Parathyroid adenoma (tissue), 2 donors: ENCODE results near the gene MYADML2.

Source experiments
- H2AFZ ChIP-seq: fragments of 300-600 bp; sonication (generic); one replicate; pipeline ENCODE4 v1.7.0; 2017; ENCODE audit warnings: antibody characterized with exemption, mild to moderate bottlenecking
- H3K27ac ChIP-seq: fragments of 300-600 bp; sonication (generic); one replicate; pipeline ENCODE4 v1.7.0; 2017
- H3K27me3 ChIP-seq: fragments of 300-600 bp; sonication (generic); one replicate; pipeline ENCODE4 v1.7.0; 2017; ENCODE audit warnings: low read length; ENCODE audit not compliant: control insufficient read depth, insufficient read depth
- H3K36me3 ChIP-seq: fragments of 300-600 bp; sonication (generic); one replicate; pipeline ENCODE4 v1.7.0; 2017; ENCODE audit warnings: low read length; ENCODE audit not compliant: control insufficient read depth, insufficient read depth
- H3K4me1 ChIP-seq: fragments of 300-600 bp; sonication (generic); one replicate; pipeline ENCODE4 v1.7.0; 2017; ENCODE audit warnings: control low read depth
- H3K4me2 ChIP-seq: fragments of 300-600 bp; sonication (generic); one replicate; pipeline ENCODE4 v1.7.0; 2017; ENCODE audit warnings: low read length
- H3K4me3 ChIP-seq: fragments of 300-600 bp; sonication (generic); one replicate; pipeline ENCODE4 v1.7.0; 2017; ENCODE audit warnings: low read depth, low read length
- H3K79me2 ChIP-seq: fragments of 300-600 bp; sonication (generic); one replicate; pipeline ENCODE4 v1.7.0; 2017; ENCODE audit warnings: control low read depth
- H3K9ac ChIP-seq: fragments of 300-600 bp; sonication (generic); one replicate; pipeline ENCODE4 v1.7.0; 2017; ENCODE audit warnings: mild to moderate bottlenecking
- H3K9me3 ChIP-seq: fragments of 300-600 bp; sonication (generic); one replicate; pipeline ENCODE4 v1.7.0; 2017; ENCODE audit warnings: low read length; ENCODE audit not compliant: control insufficient read depth
- TF ChIP-seq, protein P1 (sequence below): fragments of 300-600 bp; sonication (generic); IDR thresholded peaks from one replicate; pipeline ENCODE4 v1.7.0; 2017; ENCODE audit warnings: antibody characterized with exemption, mild to moderate bottlenecking
- donor health status: primary hyperparathyroidism.

The MYADML2 gene

DNA sequence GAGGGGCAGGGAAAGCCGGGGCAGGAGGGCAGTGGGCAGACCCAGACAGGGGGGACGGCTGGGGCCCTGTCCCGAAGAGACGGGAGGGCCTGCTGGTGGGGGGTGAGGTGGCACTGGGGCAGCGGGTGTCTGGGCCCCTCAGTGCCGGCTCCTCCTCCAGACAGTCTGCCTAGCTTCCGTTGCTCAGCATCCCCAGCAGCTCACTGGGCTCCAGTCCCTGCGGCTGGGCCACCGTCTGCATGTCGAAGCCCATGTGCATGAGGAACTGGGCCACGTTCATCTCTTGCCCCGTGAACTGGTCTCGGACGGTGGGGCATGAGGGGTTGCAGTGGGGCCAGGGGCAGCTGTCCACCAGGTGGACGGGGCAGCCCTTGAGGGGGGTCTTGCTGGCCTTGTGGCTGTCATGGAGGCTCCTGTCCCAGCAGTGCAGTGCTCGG, 5.8 kb upstream of the MYADML2 start:
- no peak overlapping the region for H2AFZ ChIP-seq
- TF ChIP-seq, protein P1, sequence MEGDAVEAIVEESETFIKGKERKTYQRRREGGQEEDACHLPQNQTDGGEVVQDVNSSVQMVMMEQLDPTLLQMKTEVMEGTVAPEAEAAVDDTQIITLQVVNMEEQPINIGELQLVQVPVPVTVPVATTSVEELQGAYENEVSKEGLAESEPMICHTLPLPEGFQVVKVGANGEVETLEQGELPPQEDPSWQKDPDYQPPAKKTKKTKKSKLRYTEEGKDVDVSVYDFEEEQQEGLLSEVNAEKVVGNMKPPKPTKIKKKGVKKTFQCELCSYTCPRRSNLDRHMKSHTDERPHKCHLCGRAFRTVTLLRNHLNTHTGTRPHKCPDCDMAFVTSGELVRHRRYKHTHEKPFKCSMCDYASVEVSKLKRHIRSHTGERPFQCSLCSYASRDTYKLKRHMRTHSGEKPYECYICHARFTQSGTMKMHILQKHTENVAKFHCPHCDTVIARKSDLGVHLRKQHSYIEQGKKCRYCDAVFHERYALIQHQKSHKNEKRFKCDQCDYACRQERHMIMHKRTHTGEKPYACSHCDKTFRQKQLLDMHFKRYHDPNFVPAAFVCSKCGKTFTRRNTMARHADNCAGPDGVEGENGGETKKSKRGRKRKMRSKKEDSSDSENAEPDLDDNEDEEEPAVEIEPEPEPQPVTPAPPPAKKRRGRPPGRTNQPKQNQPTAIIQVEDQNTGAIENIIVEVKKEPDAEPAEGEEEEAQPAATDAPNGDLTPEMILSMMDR = no peak
- H3K4me2 ChIP-seq = no peak overlapping the region
- H3K36me3 ChIP-seq = no peaks in the 10 kb centered on the region
- H3K27me3 ChIP-seq = no peaks in the 10 kb centered on the region
- H3K9ac ChIP-seq = no peak overlapping the region
- H3K9me3 ChIP-seq = no peaks in the 10 kb centered on the region
- no peaks in the 10 kb centered on the region for H3K4me1 ChIP-seq
- no peak overlapping the region for H3K27ac ChIP-seq
- no peaks in the 10 kb centered on the region for H3K79me2 ChIP-seq
- H3K4me3 ChIP-seq = no peak overlapping the region

DNA sequence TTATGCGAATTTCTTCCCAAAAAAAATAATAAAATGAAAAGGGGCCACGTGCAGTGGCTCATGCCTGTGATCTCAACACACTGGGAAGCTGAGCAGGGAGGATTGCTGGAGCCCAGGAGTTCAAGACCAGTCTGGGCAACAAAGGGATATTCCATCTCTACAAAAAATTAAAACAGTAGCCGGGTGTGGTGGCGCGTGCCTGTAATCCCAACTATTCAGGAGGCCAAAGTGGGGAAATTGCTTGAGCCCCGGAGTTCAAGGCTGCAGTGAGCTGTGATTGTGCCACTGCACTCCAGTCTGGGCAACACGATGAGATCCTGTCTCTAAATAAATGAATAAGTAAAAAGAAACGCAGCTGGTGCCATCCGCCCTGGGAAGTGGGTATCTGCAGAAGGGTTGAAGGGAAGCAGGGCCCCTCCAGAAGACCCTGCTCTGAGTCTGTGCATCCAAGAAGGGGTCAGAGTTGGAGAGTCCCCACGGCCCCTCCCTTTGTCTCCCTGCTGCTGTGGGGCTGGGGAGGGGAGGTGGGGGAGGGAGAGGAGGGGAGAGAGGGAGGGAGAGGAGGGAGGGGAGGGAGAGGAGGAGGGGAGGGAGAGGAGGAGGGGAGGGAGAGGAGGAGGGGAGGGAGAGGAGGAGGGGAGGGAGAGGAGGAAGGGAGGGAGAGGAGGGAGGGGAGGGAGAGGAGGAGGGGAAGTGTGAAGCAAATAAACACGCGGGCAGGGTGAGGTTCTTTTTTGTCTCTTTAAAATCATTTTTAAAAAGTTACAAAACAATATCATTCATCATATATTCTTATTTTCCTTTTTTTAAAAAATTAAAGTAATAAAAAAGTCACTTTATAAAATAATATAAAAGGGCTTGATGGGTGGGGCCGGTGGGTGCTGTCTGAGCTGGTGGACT, 5.0 kb upstream of the MYADML2 start:
- Histone ChIP-seq H3K4me1 (no peaks in the 10 kb centered on the region), H3K4me2 (no peak overlapping the region)
- TF ChIP-seq, protein P1 = no peak

DNA sequence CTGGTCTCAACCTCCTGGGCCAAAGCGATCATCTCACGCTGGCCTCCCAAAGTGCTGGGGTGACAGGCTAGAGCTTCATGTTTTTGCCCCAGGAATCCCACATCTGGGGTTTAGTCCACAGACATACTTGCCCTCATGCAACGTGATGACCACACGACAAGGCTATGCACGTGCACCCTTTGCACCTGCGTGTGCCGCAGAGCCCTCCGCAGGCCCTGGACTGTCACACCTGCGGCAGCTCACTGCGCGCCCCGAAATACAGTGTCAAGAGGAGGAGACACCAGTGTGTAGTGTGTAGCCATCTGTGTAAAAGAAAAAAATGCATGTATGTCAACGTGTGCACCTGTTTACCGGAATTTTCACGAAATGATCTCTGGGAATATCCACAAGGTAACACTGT, 3.5 kb upstream of the MYADML2 start:
- Histone ChIP-seq H3K36me3 (no peaks in the 10 kb centered on the region), H3K27me3 (no peaks in the 10 kb centered on the region), H3K4me2 (no peak overlapping the region), H3K9me3 (no peaks in the 10 kb centered on the region), H3K79me2 (no peaks in the 10 kb centered on the region), H3K27ac (no peak overlapping the region), H3K4me1 (no peaks in the 10 kb centered on the region), H3K9ac (no peak overlapping the region), H3K4me3 (no peak overlapping the region), H2AFZ (no peak overlapping the region)
- TF ChIP-seq, protein P1 = no peak

More for the DNA sequence above, 5.0 kb upstream of the MYADML2 start:
- Histone ChIP-seq H3K4me3 (no peak overlapping the region), H3K79me2 (no peaks in the 10 kb centered on the region), H3K27ac (no peak overlapping the region), H3K9me3 (no peaks in the 10 kb centered on the region), H3K27me3 (no peaks in the 10 kb centered on the region), H2AFZ (no peak overlapping the region), H3K36me3 (no peaks in the 10 kb centered on the region), H3K9ac (no peak overlapping the region)

DNA sequence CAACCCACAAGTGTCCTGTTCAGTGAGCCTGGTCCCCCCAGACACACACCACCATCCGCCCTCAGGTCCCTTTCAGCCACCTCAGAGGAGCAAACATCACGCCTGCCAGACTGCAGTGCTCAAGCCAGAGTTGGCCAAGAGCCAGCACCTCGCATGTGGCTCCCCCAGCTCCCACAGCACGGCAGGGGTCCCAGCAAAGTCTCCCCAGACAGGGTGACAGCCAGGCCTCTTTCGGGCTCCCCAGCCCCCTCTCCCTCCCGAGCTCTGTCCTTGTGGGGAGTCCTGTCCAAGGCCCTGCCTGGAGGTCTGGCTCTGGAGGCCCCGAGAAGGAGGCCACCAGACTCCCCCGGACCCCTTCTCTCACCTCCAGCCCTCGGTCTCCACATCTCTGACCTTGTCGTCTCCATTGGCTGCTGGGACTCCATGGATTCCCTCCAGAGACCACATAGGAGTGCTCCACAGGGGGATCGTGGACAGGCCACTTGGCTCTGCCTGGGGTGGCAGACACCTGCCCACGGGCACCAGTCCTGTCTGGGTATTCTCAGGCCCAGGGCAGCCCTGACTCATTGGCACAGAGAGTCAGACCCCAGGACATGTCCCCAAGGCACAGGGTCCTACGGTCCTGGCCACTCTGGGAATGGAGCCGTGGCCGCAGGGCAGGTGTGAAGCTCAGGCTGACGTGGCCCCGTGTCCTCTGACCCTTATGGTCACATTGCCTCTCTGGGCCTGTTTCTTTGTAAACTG, 1.8 kb upstream of the MYADML2 start:
- Histone ChIP-seq H2AFZ (no peak overlapping the region), H3K27ac (no peak overlapping the region), H3K9ac (no peak overlapping the region), H3K9me3 (no peaks in the 10 kb centered on the region), H3K36me3 (no peaks in the 10 kb centered on the region), H3K4me1 (no peaks in the 10 kb centered on the region), H3K79me2 (no peaks in the 10 kb centered on the region), H3K4me2 (no peak overlapping the region), H3K4me3 (no peak overlapping the region), H3K27me3 (no peaks in the 10 kb centered on the region)
- TF ChIP-seq, protein P1 = no peak
